ENCODE measurements around the gene VEPH1.

VEPH1 gene

DNA sequence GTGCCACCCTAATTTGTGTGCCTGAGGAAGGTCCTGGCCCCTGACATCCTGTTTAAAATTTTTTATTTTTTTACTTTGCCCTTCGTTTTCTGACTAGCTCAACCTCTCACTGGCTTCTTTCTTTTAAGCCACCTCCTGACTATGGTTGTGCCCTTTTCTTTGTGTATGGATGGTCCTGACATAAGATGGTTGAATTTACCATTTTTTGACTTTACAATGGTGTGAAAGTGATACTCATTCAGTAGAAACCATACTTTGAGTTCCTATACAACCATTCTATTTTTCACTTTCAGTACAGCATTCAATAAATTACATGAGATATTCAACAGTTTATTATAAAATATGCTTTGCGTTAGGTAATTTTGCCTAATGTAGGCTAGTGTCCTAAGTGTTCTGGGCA is 140.9 kb downstream of the VEPH1 start:
- TF ChIP-seq, protein P1, sequence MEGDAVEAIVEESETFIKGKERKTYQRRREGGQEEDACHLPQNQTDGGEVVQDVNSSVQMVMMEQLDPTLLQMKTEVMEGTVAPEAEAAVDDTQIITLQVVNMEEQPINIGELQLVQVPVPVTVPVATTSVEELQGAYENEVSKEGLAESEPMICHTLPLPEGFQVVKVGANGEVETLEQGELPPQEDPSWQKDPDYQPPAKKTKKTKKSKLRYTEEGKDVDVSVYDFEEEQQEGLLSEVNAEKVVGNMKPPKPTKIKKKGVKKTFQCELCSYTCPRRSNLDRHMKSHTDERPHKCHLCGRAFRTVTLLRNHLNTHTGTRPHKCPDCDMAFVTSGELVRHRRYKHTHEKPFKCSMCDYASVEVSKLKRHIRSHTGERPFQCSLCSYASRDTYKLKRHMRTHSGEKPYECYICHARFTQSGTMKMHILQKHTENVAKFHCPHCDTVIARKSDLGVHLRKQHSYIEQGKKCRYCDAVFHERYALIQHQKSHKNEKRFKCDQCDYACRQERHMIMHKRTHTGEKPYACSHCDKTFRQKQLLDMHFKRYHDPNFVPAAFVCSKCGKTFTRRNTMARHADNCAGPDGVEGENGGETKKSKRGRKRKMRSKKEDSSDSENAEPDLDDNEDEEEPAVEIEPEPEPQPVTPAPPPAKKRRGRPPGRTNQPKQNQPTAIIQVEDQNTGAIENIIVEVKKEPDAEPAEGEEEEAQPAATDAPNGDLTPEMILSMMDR (conservative IDR thresholded peaks at IDR 0.05; ENCODE audit: low read depth, low read length), result no peak
- no peak overlapping the region for H3K4me3 ChIP-seq (ENCODE audit: low read depth, low read length)
- no peak for DNase-seq (ENCODE audit: low read depth)

DNA sequence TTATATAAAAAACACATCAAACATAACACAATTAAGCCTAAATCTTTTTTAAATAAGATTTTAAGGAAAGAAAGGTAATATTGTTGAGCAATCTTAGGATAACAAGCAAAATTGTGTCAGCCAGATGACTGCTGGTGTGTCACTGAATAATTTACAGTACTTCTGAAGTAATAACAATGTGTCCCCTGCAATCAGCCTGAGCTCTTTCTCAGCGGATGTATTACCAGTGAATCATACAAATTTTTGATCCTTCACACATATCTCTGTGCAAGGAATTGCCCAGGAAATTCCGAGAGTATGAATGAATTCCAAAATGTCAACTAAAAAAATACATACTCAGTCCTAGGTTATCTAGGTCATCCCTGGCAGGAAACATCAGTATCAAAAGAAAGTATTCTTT is 143.2 kb downstream of the VEPH1 start:
- no peak overlapping the region for H3K4me3 ChIP-seq (ENCODE audit: low read depth, low read length)
- peak; percentile 91 for DNase-seq (ENCODE audit: low read depth)
- TF ChIP-seq, protein P1 (conservative IDR thresholded peaks at IDR 0.05; ENCODE audit: low read depth, low read length), result no peak

DNA sequence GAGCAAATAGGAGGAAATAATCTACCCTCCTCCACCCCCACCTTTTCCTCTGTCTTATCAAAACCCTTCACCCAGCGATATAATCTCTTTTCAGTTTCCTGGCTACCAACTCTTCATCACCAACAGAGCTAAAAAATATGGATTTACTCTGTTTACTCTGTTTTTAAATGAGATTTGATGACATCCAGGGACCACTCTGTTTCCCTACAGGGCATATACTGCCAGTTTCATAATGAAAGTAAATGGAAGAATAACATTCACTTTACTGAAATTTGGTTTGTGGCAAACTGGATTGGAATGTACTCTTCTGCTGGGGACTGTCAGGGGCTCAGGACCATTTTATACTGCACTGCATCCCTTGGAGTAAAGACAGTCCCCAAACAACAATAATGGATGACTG is 146.7 kb downstream of the VEPH1 start:
- DNase-seq (ENCODE audit: low read depth), result no peak
- TF ChIP-seq, protein P1 (conservative IDR thresholded peaks at IDR 0.05; ENCODE audit: low read depth, low read length), result no peak
- H3K4me3 ChIP-seq (ENCODE audit: low read depth, low read length), result no peak overlapping the region

DNA sequence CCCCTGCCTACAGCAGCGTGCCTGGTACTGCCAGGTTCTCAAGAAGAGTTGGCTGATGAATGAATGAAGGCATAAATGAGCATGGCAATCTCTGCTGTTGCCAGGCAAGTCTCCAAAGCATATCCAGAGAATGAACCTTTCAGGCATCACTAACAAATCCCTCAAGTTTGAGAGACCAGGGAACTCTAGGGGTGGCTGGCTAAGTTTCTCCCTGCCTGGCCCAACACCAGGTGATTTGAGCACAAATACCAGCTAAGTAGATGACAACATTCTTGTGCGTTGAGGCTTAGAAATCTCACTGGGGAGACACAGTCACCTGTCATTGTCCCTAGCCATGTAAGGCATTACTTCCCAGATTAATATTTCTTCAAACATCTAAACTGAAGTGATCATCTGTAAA is 147.9 kb downstream of the VEPH1 start:
- no peak for DNase-seq (ENCODE audit: low read depth)

DNA sequence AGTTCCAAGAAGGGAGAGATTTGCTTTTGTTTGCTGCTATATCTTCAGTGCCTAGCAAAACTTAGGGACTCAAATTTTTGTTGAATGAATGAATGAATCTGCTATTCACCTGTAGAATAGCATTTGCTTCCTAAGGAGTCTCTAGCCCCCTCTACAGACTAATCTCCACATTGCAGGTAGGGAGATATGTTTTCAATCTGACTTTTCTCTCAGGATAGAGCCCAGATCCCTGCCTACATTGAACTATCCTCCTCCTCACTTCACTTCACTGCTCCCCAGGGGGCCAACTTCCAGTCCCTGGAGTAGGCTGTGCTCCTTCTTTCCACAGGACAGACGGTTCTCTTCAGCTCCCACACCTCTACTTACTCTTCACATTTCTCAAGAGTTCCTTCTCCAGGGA is 148.5 kb downstream of the VEPH1 start:
- peak; percentile 72 for DNase-seq (ENCODE audit: low read depth)
- TF ChIP-seq, protein P1 (conservative IDR thresholded peaks at IDR 0.05; ENCODE audit: low read depth, low read length), result peak; percentile 73

More for the DNA sequence above, 147.9 kb downstream of the VEPH1 start:
- TF ChIP-seq, protein P1 (conservative IDR thresholded peaks at IDR 0.05; ENCODE audit: low read depth, low read length), result no peak
- no peak overlapping the region for H3K4me3 ChIP-seq (ENCODE audit: low read depth, low read length)

DNA sequence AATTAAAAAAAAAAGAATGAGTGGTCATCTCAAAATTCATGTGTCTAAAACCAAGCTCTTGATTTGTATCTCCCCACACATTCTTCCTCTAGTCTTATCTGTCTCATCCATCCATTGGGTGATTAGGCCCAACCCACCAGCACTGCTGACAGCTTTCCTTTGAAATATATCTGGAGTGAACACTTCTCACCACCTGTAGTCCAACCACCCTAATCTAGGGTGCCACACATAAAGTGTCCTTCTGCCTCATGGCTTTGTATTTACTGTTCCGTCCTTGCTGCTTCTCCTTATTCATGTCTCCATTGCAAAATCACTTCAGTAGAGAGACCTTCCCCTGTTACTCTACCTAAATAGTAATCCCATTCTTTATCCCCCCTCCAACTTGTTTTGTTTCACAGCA is 149.0 kb downstream of the VEPH1 start:
- TF ChIP-seq, protein P1 (conservative IDR thresholded peaks at IDR 0.05; ENCODE audit: low read depth, low read length), result no peak
- H3K4me3 ChIP-seq (ENCODE audit: low read depth, low read length), result no peak overlapping the region
- no peak for DNase-seq (ENCODE audit: low read depth)

More for the DNA sequence above, 148.5 kb downstream of the VEPH1 start:
- H3K4me3 ChIP-seq (ENCODE audit: low read depth, low read length), result no peak overlapping the region

DNA sequence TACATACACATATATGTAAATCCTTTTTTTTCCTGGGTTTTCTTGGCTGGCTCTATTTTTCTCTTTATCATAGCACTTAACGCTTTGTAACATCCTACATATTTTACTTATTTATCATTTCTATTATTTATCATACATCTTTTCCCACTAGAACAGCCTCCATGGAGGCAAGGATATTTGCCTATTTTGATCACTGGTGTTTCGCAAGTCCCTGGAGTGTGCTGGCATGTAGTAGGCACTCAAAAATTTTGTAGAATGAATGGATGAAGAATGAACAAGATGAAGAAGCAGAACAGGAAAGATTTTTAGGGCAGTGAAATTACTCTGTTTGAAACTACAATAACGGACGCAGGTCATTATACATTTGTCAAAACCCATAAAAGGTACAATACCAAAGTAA is 149.6 kb downstream of the VEPH1 start:
- no peak overlapping the region for H3K4me3 ChIP-seq (ENCODE audit: low read depth, low read length)
- DNase-seq (ENCODE audit: low read depth), result no peak
- TF ChIP-seq, protein P1 (conservative IDR thresholded peaks at IDR 0.05; ENCODE audit: low read depth, low read length), result no peak
